OCI-LY1 (cell line): ENCODE data around the gene MKI67.

Experiments
- H2AFZ ChIP-seq: fragments of 200-600 bp; sonication (generic), shearing (Covaris generic); 2 replicates; pipeline ENCODE4 v1.6.0; 2014; ENCODE audit warnings: antibody characterized with exemption, mild to moderate bottlenecking, low read length
- H3F3A ChIP-seq: fragments of 200-600 bp; sonication (generic), shearing (Covaris generic); 2 replicates; pipeline ENCODE4 v1.6.0; 2014; ENCODE audit warnings: mild to moderate bottlenecking, antibody characterized with exemption, low read length, moderate library complexity; ENCODE audit not compliant: insufficient read depth
- H3K27ac ChIP-seq: fragments of 200-600 bp; sonication (generic); 2 replicates; pipeline ENCODE4 v1.5.1; 2014; ENCODE audit warnings: low read length, mixed run types, mild to moderate bottlenecking, low read depth; ENCODE audit not compliant: poor library complexity, severe bottlenecking
- H3K27me3 ChIP-seq: fragments of 200-600 bp; sonication (generic); 2 replicates; pipeline ENCODE4 v1.6.0; 2014; ENCODE audit warnings: antibody characterized with exemption, mild to moderate bottlenecking, low read length, moderate library complexity; ENCODE audit not compliant: insufficient read depth
- H3K36me3 ChIP-seq: fragments of 200-600 bp; sonication (generic); 2 replicates; pipeline ENCODE4 v1.6.1; 2014; ENCODE audit warnings: mild to moderate bottlenecking, antibody characterized with exemption, low read length, moderate library complexity, mixed read lengths; ENCODE audit not compliant: insufficient read depth
- H3K4me1 ChIP-seq: fragments of 200-600 bp; sonication (generic); 2 replicates; pipeline ENCODE4 v1.5.1; 2014; ENCODE audit warnings: mild to moderate bottlenecking, low read length, moderate library complexity; ENCODE audit not compliant: insufficient read depth, severe bottlenecking
- H3K4me2 ChIP-seq: fragments of 200-600 bp; sonication (generic), shearing (Covaris generic); 2 replicates; pipeline ENCODE4 v1.6.1; 2014; ENCODE audit warnings: low read length
- H3K4me3 ChIP-seq: fragments of 200-600 bp; sonication (generic); 2 replicates; pipeline ENCODE4 v1.5.1; 2014; ENCODE audit warnings: low read length, low read depth, mild to moderate bottlenecking, mixed read lengths; ENCODE audit not compliant: poor library complexity, severe bottlenecking
- H3K79me2 ChIP-seq: fragments of 200-600 bp; shearing (Covaris generic); 2 replicates; pipeline ENCODE4 v1.6.1; 2016; ENCODE audit warnings: mixed run types, low read length, mixed read lengths; ENCODE audit not compliant: insufficient read depth
- H3K9ac ChIP-seq: fragments of 200-600 bp; sonication (generic), shearing (Covaris generic); 2 replicates; pipeline ENCODE4 v1.6.1; 2014; ENCODE audit warnings: mild to moderate bottlenecking, low read length, mixed read lengths
- H3K9me2 ChIP-seq: fragments of 200-600 bp; sonication (generic), shearing (Covaris generic); 2 replicates; pipeline ENCODE4 v1.6.1; 2014; ENCODE audit warnings: low read depth, mild to moderate bottlenecking, low read length, mixed read lengths
- H3K9me3 ChIP-seq: fragments of 200-600 bp; shearing (Covaris generic); 2 replicates; pipeline ENCODE4 v1.6.1; 2014; ENCODE audit warnings: low read length, mixed read lengths
- H4K20me1 ChIP-seq: fragments of 200-600 bp; sonication (generic), shearing (Covaris generic); 2 replicates; pipeline ENCODE4 v1.6.0; 2016; ENCODE audit warnings: mild to moderate bottlenecking, low read length; ENCODE audit not compliant: insufficient read depth
- EZH2 ChIP-seq: fragments of 200-600 bp; sonication (generic), shearing (Covaris generic); IDR thresholded peaks from 2 replicates; pipeline ENCODE4 v1.8.0; 2017; ENCODE audit warnings: borderline replicate concordance, mixed run types, mild to moderate bottlenecking, antibody characterized with exemption, low read length, moderate library complexity, mixed read lengths
- TF ChIP-seq, protein P1 (sequence below): fragments of 200-600 bp; sonication (generic), shearing (Covaris generic); IDR thresholded peaks from 2 replicates; pipeline ENCODE4 v1.5.1; 2017; ENCODE audit warnings: mild to moderate bottlenecking, antibody characterized with exemption, low read length, moderate library complexity, mixed read lengths

The MKI67 gene

DNA sequence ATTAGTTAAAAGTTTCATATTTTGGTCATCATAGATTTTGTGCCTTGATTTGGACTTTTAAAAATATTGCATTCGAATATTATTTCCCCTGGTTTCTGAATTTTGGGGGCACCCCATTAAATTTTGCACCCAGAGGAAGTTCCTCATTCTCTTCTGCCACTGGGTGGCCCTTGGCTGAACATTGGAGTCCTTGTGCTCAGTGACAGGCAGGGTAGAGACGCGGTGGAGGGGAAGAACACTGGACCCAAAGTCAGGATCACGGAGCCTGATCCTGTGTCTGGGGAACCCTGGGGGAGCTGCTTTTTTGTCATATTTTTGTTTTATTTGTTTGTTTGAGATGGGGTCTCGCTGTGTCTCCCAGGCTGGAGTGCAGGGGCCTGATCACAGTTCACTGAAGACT lies 74.7 kb downstream of the MKI67 start:
- no peak for TF ChIP-seq EZH2

DNA sequence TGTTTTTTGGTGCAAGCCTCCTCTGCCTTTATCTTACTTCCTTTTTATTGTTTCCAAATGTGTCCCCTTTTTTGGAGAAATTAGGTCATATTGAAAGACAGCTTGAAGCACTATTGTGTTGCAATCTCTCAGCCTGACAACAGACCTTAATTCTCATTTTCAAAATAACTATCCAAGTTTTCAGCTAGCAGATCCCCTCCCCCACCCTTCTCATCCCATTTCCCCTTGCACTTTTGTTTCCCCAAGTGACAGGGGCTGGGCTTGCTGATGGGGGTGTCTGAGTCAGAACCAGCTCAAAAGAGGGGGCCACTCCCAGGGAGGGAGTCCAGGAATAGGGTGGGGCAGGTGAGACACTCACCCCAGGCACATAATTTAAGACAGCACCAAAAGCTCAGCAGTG lies 75.3 kb downstream of the MKI67 start:
- Histone ChIP-seq H4K20me1 (no peaks in the 10 kb centered on the region), H3K4me3 (no peak overlapping the region), H3K79me2 (no peaks in the 10 kb centered on the region), H3F3A (no peaks in the 10 kb centered on the region), H3K4me1 (peaks cover 36% of the 10 kb centered on the region), H3K36me3 (peaks cover 28% of the 10 kb centered on the region; the same call in 1 of the 2 replicates), H2AFZ (no peak overlapping the region), H3K27me3 (no peaks in the 10 kb centered on the region), H3K27ac (no peak overlapping the region), H3K9me3 (no peaks in the 10 kb centered on the region), H3K9me2 (no peaks in the 10 kb centered on the region), H3K4me2 (no peak overlapping the region), H3K9ac (no peak overlapping the region)
- TF ChIP-seq EZH2, result no peak
- TF ChIP-seq, protein P1, sequence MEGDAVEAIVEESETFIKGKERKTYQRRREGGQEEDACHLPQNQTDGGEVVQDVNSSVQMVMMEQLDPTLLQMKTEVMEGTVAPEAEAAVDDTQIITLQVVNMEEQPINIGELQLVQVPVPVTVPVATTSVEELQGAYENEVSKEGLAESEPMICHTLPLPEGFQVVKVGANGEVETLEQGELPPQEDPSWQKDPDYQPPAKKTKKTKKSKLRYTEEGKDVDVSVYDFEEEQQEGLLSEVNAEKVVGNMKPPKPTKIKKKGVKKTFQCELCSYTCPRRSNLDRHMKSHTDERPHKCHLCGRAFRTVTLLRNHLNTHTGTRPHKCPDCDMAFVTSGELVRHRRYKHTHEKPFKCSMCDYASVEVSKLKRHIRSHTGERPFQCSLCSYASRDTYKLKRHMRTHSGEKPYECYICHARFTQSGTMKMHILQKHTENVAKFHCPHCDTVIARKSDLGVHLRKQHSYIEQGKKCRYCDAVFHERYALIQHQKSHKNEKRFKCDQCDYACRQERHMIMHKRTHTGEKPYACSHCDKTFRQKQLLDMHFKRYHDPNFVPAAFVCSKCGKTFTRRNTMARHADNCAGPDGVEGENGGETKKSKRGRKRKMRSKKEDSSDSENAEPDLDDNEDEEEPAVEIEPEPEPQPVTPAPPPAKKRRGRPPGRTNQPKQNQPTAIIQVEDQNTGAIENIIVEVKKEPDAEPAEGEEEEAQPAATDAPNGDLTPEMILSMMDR, result no peak

More for the DNA sequence above, 74.7 kb downstream of the MKI67 start:
- Histone ChIP-seq H2AFZ (no peak overlapping the region), H4K20me1 (no peaks in the 10 kb centered on the region), H3K4me1 (peaks cover 36% of the 10 kb centered on the region), H3K36me3 (peaks cover 34% of the 10 kb centered on the region; the same call in 1 of the 2 replicates), H3F3A (no peaks in the 10 kb centered on the region), H3K27ac (no peak overlapping the region), H3K9ac (no peak overlapping the region), H3K9me2 (no peaks in the 10 kb centered on the region), H3K27me3 (no peaks in the 10 kb centered on the region), H3K4me2 (no peak overlapping the region), H3K9me3 (no peaks in the 10 kb centered on the region), H3K4me3 (no peak overlapping the region), H3K79me2 (no peaks in the 10 kb centered on the region)

DNA sequence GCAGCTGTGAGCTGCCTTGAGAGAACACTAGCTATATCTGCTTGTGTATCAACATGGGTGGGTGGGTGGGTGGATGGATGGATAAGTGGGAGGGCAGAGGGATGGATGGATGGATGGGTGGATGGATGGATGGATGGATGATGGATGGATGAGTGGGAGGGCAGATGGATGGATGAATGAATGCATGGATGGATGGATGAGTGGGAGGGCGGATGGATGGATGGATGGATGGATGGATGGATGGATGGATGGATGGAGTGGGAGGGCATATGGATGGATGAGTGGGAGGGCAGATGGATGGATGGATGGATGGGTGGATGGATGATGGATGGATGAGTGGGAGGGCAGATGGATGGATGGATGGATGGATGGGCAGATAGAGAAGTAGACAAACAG lies 76.1 kb downstream of the MKI67 start:
- Histone ChIP-seq H3K9me3 (no peaks in the 10 kb centered on the region), H4K20me1 (no peaks in the 10 kb centered on the region), H3K4me1 (peaks cover 36% of the 10 kb centered on the region), H2AFZ (no peak overlapping the region), H3K4me2 (no peak overlapping the region; the same call in 1 of the 2 replicates), H3K79me2 (no peaks in the 10 kb centered on the region), H3K9ac (no peak overlapping the region), H3F3A (no peaks in the 10 kb centered on the region), H3K36me3 (peaks cover 21% of the 10 kb centered on the region; the same call in 1 of the 2 replicates), H3K4me3 (no peak overlapping the region), H3K27ac (no peak overlapping the region), H3K27me3 (no peaks in the 10 kb centered on the region), H3K9me2 (no peaks in the 10 kb centered on the region)
- TF ChIP-seq, protein P1, result no peak
- no peak for TF ChIP-seq EZH2
